NCI-H2029 treated with DMSO at 0.1 percent for 48 hours (cell line): Measurements from ENCODE around the gene KRT8.

Experiments
- DNase-seq: peaks from one replicate; lab custom pipeline; 2025; lab: John Stamatoyannopoulos, UW

Gene KRT8

DNA sequence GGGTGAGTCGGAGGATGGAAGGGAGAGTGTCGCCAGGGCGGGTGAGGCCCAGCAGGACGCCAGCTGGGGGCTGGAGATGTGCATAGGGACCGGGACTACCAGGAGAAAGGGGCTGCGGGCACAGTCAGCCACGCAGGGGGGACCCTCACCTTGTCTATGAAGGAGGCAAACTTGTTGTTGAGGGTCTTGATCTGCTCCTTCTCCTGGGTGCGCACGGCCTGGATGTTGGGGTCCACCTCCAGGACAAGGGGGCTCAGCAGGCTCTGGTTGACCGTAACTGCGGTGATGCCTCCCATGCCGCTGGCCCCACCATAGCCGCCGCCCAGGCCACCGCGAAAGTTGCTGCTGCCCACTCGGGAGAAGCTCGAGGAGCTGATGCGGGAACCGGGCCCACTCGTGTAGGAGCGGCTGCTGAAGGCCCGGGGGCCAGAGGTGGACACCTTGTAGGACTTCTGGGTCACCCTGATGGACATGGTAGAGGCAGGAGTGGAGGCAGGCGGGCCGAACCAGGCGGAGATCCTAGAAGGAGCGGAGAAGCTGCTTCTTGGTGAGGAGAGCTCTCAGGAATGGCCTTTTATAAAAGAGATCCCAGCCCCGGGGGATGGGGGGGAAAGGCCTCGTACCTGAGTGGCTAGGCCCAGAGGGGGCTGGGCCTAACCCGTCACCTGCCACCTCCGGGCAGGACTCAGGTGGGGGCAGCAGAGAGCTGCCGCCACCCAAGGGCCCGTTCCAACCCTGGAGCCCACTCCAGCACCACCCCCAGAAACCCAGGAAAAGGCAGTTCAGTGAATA lies at the start of gene KRT8:
TSS of gene KRT8 (minus strand) at position 568 of the 792 bp plus-strand sequence. CDS start at position 473, 95 bp downstream.
- peak; percentile 91 for DNase-seq

DNA sequence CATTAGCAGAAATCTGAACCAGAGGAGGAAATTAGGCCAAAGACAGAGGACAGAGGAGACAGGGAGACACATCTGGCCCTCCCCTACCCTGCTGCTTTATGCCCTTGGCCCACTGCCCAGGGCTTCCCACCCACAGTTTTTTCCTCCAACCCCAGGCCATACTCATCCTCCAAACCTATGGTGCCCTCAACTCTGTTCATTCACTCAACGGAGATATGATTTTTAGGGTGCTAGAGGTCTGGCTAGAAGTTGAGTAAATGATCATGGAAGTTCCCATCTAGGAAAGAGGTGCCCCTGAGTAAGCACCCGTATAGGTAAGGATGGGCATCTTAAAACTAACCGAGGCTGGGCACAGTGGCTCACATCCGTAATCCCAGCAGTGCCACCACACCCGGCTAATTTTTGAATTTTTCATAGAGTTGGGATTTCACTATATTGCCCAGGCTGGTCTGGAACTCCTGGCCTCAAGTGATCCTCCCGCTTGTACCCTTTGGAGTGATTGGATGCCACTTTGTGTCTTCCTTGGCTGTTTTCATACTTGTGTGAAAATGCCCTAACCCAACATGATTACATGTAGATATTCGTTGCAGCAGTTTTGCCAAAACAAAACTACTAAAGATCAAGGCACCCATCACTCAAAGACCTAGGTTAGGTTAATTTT lies 48.4 kb upstream of the KRT8 start:
- DNase-seq = no peak

DNA sequence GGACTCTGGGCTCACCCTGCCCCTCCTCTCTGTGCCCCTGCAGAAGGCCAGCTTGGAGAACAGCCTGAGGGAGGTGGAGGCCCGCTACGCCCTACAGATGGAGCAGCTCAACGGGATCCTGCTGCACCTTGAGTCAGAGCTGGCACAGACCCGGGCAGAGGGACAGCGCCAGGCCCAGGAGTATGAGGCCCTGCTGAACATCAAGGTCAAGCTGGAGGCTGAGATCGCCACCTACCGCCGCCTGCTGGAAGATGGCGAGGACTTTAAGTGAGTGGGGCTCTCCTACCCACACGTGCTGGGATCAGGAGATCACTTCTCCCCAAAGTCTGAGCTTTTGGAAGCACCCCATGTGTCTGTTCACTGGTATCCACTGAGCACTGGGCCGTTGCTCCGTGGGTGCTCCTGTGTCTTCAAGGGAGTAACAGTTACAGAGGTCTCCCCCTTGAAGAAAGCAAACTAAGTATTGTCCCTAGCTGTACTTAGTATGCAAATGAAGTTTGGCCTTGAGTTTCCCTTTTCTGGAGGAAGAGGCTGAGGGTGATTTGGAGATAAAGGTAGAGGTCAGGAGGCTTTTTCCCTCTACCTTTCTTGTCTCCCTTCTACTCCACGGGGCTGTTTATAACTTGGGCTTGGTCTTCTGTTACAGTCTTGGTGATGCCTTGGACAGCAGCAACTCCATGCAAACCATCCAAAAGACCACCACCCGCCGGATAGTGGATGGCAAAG lies 47.4 kb upstream of the KRT8 start:
- no peak for DNase-seq

DNA sequence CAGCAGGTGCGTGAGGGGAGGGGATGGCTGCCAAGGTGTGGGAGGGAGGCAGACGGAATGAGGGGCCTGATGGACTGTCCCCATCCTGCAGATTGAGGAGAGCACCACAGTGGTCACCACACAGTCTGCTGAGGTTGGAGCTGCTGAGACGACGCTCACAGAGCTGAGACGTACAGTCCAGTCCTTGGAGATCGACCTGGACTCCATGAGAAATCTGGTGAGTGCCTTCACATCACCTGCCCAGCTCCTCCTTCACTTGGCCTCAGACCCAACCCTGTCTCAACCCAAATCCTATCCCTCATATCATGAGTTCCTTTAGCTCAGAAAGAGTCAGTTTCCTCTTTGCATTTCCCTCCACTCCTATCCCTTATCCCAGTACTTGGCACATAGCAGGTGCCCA lies 46.8 kb upstream of the KRT8 start:
- DNase-seq = no peak

DNA sequence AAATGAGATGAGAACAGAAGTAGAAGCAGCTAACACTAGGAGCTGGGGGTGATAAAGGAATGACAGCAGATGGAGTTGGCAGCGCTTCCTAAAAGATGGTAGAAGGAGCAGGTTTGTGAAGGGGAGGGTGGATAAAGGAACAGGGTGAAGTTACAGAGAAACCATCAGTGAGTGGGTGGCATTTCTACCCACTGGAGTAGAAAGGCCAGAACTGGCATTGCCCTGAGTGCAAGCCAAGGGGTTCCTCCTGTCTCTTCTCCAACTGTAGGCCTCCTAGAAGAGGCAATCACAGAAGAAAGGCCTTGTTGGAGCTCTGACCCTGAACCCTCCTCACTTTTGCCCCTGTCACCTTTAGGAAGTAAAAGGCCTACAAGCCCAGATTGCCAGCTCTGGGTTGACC lies 46.2 kb upstream of the KRT8 start:
- no peak for DNase-seq

DNA sequence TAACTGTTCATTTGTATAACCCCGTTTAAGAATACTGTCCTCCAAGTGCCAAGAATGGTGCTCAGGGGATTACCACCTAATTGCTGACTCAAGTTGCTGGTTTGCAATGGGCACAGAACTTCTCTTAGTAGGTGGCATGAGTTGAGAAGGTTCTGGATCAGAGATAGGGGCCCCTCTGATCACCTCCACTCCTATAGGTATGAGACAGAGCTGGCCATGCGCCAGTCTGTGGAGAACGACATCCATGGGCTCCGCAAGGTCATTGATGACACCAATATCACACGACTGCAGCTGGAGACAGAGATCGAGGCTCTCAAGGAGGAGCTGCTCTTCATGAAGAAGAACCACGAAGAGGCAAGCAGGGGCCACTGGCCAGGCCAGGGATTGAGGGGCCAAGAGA lies 45.7 kb upstream of the KRT8 start:
- DNase-seq = no peak

DNA sequence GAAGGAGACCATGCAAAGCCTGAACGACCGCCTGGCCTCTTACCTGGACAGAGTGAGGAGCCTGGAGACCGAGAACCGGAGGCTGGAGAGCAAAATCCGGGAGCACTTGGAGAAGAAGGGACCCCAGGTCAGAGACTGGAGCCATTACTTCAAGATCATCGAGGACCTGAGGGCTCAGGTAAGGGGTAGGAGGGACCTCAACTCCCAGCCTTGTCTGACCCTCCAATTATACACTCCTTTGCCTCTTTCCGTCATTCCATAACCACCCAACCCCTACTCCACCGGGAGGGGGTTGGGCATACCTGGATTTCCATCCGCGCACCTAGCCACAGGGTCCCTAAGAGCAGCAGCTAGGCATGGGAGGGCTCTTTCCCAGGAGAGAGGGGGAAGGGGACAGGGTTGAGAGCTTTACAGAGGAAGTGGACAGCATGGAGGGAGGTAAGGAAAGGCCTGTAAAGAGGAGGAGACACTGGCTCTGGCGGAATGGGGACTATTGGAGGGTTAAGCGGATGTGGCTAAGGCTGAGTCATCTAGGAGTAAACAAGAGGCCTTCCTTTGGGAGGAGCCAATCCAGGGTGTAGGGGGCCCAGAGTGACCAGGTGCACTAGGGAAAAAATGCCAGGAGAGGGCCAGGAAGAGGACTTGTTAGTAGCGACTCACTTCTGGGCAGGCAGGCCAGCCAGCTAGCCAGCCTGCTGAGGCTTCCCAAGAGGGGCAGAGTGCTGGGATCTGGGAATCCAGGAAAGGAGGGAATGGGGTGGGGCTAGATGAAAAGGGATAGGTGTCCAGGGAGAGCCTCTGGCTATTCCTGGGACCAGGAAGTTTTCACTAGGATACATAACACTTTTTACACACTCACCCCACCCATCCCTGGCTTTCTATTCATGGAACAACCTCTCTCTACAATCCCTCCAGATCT lies 44.8 kb upstream of the KRT8 start:
- peak; percentile 95 for DNase-seq

GRCh38 chr12:52947738-52948423 lies 43.0 kb upstream of the KRT8 start:
- no peak for DNase-seq

- no peak for DNase-seq
Measured at GRCh38 chr12:52946797-52947547, 42.1 kb upstream of the KRT8 start.

- DNase-seq = no peak
Measured at GRCh38 chr12:52946334-52946733, 41.5 kb upstream of the KRT8 start.

DNA sequence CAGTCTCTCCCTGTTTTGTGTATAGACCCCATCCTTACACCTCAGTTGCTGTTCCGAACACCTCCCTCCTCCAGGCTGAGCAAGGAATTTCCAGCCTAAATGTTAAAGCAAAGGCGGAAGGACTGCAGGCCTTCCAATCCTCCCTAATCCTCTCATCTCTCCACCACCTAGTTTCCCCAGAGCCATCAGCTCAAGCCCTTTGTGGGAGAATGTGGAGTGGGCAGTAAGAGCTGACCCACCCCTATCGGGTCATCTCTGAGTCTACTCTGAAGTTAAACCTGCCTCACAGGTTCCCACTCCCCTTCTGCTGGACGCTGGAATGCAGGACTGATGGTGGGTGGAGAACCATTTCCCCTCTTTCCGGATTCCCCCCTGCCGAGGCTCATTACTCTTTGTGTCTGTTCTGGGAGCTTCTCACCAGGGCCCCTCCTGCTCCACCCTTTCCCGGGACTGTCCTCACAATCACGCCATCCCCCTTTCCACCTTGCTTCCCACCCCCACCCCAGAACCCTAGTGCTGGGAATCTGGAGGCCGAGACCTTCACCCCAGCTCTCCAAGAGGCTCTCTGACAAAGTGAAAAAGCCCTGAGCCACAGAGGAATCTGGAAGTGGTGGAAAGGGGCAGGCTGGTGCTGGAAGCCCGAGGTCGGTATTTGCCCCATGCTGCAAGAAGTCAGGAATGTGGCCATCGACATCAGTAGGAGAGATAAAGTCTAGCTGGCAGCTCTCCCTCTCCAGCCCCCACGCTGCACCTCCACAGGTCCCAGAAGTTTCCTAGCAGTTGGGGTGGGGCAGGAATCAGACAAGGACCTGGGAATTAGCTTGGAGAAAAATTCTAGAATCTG lies 40.7 kb upstream of the KRT8 start:
- DNase-seq = no peak

DNA sequence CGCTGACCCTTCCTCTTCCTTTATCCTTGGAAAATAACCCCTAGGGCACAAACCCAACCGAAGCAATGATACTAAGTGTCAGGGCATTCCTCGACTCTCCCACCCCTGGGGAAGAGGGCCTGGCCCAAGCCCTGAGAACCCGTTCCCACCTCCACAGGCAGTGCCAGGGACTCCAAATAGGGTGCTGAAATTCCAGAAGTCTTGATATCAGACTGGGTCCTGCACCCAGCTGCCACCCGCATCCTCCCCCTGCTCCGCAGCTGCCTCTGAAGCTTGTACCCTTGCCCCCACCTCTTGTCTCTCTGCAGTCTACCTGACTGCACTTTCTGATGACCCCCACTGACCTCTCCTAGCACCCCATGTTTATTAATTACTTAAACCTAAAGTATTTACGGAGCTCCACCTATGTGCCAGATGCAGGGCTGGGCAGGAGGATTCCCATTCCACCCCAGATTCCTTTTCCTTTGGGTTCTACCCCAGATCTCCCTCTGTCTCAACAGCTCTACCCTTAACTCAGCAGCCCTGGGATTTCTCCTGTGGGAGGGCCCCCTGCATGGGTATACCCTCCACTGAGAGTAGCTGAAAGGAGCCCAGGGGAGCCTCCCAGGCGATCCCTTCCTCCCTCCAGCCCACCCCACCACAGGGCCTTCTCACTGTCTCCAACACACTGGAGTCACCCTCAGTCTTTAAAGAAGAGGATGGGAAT lies 40.0 kb upstream of the KRT8 start:
- DNase-seq = no peak

DNA sequence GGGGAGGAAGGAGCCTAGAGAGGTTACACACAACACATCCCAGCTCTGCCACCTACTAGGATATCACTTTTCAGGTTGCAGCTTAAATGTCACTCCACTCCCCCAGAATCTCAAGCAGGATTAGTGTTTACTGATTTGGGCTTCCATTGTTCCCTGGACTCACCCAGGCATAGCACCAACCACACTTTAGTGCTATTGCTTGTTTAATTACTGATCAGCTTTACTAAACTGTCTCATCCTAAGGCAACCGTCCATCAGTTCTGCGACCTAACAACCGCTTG lies 38.0 kb upstream of the KRT8 start:
- peak; percentile 84 for DNase-seq

DNA sequence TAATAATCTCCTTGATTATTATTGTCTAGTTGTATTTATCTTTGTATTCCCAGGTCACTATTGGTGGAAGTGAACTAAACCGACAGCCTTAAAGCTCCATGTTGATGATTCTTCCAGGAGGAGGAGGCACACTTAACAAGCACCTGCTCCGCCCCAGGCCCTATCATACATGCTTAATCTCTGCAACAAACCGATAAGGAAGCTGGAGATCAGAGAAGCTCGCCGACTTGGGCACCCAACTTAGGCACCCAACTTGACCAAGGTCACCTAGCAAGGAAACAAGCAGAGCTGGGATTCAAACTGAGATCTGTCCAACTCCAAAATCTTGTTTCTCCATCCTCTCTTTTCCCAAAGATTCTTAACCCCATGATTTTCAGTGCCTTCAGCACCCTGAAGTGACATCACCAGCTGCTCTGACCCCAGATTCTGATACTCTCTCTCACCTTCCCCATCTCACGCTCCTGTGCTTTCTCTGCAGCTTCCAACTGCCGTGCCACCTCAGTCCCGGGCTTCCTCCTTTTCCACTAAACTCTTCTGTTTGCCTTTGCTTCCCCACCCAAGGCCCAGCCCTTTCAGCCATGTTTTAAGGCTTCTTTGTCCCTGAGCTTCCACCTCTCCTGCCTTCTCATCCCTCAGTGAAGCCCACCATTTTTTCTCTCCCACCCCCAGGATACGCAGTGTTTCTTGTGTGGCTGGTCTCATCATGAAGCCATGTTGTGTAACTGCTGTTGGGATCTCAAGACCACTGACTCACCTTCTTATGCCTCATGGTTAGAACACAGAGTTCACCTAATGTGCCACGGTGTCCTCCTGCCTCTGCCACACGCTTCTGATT lies 37.4 kb upstream of the KRT8 start:
- DNase-seq = no peak

DNA sequence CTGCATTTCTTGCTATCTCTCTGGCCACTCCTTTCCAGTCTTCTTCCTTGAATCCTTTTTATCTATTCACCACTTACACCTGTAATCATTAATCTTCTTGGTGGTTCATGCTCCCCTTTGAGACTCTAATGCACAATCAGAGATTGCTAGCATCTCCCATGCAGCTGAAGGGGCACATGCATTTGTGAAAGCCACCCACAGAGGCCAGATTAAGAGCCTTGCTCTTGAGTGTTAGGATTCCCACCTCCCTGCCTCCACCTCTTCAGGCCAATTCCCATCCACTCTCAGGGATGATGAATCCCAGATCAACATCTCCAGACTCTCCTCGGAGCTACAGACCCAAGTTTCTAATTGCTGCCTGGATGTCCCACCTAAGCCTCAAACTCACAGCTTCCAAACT lies 24.7 kb upstream of the KRT8 start:
- DNase-seq = no peak

DNA sequence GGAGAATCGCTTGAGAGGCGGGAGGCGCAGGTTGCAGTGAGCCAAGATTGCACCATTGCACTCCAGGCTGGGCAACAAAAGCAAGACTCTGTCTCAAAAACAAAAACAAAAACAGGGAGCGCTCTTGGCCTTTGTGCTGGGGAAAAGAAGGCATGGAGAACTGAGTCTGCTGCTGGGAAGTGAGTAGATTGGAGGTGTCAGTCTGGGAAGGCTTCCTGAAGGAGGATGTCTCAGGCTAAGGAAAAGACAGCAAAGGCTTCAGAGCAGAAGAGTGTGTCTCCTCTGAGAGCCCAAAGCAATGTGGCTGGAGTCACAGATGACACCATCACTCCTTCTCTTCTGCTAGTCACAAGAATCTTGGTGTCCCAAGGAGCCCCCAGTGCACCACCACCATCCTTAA lies 23.1 kb upstream of the KRT8 start:
- no peak for DNase-seq

DNA sequence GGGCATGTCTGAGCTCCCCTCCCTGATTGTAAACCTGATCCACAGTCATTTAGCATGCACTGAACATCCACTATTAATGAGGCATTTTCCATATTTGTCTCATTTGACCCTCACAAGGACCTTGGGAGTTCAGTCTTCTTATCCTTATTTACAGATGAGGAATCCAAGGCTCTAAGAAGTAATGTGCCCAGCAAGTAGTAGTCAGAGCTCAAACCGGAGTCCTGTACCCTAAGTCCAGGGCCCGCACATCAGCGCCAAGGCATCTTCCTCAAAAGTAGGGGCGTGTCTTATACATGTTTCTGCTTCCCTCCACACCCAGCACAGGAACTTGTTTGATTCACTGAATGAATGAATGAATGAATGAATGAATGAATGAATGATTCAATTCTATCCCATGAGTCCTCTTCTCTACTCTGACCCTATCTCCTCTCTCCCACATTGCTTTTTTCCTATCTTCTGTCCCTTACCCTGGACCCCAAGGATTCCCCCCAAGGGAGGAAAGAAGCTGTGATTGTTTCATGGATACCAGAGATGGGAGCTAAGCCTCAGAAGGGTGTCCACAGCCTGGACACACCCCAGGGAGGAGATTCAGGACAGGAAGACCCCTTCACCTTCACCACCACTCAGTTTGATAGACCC lies 21.8 kb upstream of the KRT8 start:
- DNase-seq = no peak
